Gastroesophageal sphincter (tissue), 4 donors: Measurements from ENCODE around the gene UROC1. TPM values are rescaled to one million over a fixed set of nuclear protein-coding genes. Genes with fewer than 3 reads are reported as not detected.

Source experiments
- ATAC-seq: fragments of 150-250 bp; one replicate; pipeline ENCODE4 v1.9.1; 2016; ENCODE audit warnings: mild to moderate bottlenecking, moderate library complexity
- H3K27ac ChIP-seq, 4 donors: fragments of 200-600 bp; sonication (generic) in 3 of 4; 1 replicate in 3 of 4; 2 replicates in 1 of 4; pipeline ENCODE4 v1.5.1; 2016 to 2019
- H3K27me3 ChIP-seq: fragments of 200-600 bp; sonication (generic); one replicate; pipeline ENCODE4 v1.5.1; 2019
- H3K36me3 ChIP-seq, 2 donors: fragments of 200-600 bp; sonication (generic); one replicate each; pipeline ENCODE4 v1.5.1; 2019; ENCODE audit warnings: control low read depth in 1 of 2
- H3K4me1 ChIP-seq, 3 donors: fragments of 200-600 bp; sonication (generic); 1 replicate in 2 of 3; 2 replicates in 1 of 3; pipeline ENCODE4 v1.5.1; 2016 to 2019; ENCODE audit warnings: control low read depth in 2 of 3
- H3K4me3 ChIP-seq, 2 donors: fragments of 200-600 bp; sonication (generic); one replicate each; pipeline ENCODE4 v1.5.1; 2019; ENCODE audit warnings: mild to moderate bottlenecking in 1 of 2, moderate library complexity in 1 of 2
- H3K9me3 ChIP-seq, 3 donors: fragments of 200-600 bp; sonication (generic); one replicate each; pipeline ENCODE4 v1.5.1; 2017 to 2019; ENCODE audit warnings: control low read depth in 2 of 3
- CTCF ChIP-seq, 4 experiments: fragments of 200-600 bp in 2 of 4; fragments of 450-650 bp in 2 of 4; sonication (generic) in 1 of 4; IDR thresholded peaks; one replicate each; pipeline ENCODE4 v1.5.1; 2017 to 2019; ENCODE audit warnings: antibody characterized with exemption in 4 of 4, mild to moderate bottlenecking in 2 of 4, moderate library complexity in 2 of 4
- EP300 ChIP-seq: sonication (generic); formaldehyde crosslinking; IDR thresholded peaks from one replicate; pipeline ENCODE4 v1.6.1; 2017; ENCODE audit warnings: antibody characterized with exemption, mild to moderate bottlenecking
- POLR2A ChIP-seq, 2 donors: fragments of 450-650 bp; IDR thresholded peaks; one replicate each; pipeline ENCODE4 v1.6.1; 2017; ENCODE audit warnings: antibody characterized with exemption in 2 of 2, mild to moderate bottlenecking in 2 of 2, moderate library complexity in 1 of 2
- POLR2AphosphoS5 ChIP-seq: sonication (generic); formaldehyde crosslinking; IDR thresholded peaks from one replicate; pipeline ENCODE4 v1.6.1; 2017; ENCODE audit warnings: antibody characterized with exemption
- WGBS, 2 donors: methylation state at CpG; one replicate each; pipeline ENCODE4 v1.1.5; 2018; ENCODE audit warnings: low coverage in 1 of 2; 5-methylcytosine and 5-hydroxymethylcytosine counted together
- total RNA-seq, 4 donors: library from RNA; depleted of rRNA; stranded (reverse); fragments of >200 nt; gene quantifications; one replicate each; pipeline ENCODE4 v1.1.0, GENCODE V29; 2016

The UROC1 gene
- total RNA-seq, 4 donors from 2014 or later: not detected

GRCh38 chr3:126500016-126500415 lies 17.6 kb downstream of the UROC1 start:
- Histone ChIP-seq H3K4me3 (no peak overlapping the region), H3K4me1 (no peaks in the 10 kb centered on the region), H3K27ac (no peak overlapping the region), H3K36me3 (no peaks in the 10 kb centered on the region), H3K27me3 (peaks cover 22% of the 10 kb centered on the region), H3K9me3 (no peaks in the 10 kb centered on the region)
- WGBS, 2 donors: no CpG with 5 or more reads among the region's 7 CpGs
- ATAC-seq: no peak
- TF ChIP-seq POLR2A (IDR thresholded peaks at IDR 0.05) (no peak), POLR2AphosphoS5 (no peak), EP300 (no peak), CTCF (IDR thresholded peaks at IDR 0.05) (no peak)

- H3K27me3 ChIP-seq: peaks cover 17% of the 10 kb centered on the region
- WGBS, 2 donors: 90% methylated on average over 7 of the region's 9 CpGs; no CpG with 5 or more reads in 1 of the 2 donors
- H3K9me3 ChIP-seq: no peaks in the 10 kb centered on the region
- ATAC-seq: no peak
- H3K27ac ChIP-seq: no peak overlapping the region
- H3K4me1 ChIP-seq: no peaks in the 10 kb centered on the region
- no peak for TF ChIP-seq EP300
- TF ChIP-seq CTCF (IDR thresholded peaks at IDR 0.05): no peak
- no peak for TF ChIP-seq POLR2AphosphoS5
- TF ChIP-seq POLR2A (IDR thresholded peaks at IDR 0.05): no peak
- H3K4me3 ChIP-seq: no peak overlapping the region
- H3K36me3 ChIP-seq: no peaks in the 10 kb centered on the region
These were observed 18.2 kb downstream of the UROC1 start for GRCh38 chr3:126499401-126499800.

- Histone ChIP-seq H3K27ac (no peak overlapping the region), H3K9me3 (no peaks in the 10 kb centered on the region), H3K4me1 (no peaks in the 10 kb centered on the region), H3K27me3 (peaks cover 14% of the 10 kb centered on the region), H3K4me3 (no peak overlapping the region), H3K36me3 (no peaks in the 10 kb centered on the region)
- WGBS, 2 donors: no CpG with 5 or more reads among the region's 10 CpGs
- no peak for TF ChIP-seq EP300
- no peak for TF ChIP-seq POLR2A (IDR thresholded peaks at IDR 0.05)
- no peak for TF ChIP-seq POLR2AphosphoS5
- TF ChIP-seq CTCF (IDR thresholded peaks at IDR 0.05): no peak
- ATAC-seq: no peak
These were observed 18.6 kb downstream of the UROC1 start for GRCh38 chr3:126498929-126499328.

DNA sequence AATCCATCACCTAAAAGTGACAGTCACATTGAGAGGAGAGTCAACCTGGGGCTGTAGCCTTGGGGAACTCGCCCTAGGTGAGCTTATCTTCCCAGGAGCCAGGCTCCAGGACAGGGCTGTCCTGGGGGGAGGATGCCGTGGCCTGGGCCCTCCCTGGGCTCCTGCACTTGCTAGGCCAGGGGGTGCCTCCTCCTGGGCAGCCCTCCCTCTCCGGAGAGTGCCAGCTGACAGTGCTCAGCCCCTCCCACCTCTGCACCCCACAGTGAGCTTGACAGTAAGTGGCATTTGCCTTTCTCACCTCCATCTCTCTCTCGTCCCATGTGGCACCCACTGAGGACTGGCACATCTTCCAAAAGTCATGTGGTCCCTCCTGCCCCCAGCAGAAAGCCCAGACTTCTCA lies 19.1 kb downstream of the UROC1 start:
- Histone ChIP-seq H3K36me3 (no peaks in the 10 kb centered on the region), H3K4me3 (no peak overlapping the region), H3K4me1 (no peaks in the 10 kb centered on the region), H3K27me3 (peaks cover 11% of the 10 kb centered on the region), H3K9me3 (no peaks in the 10 kb centered on the region), H3K27ac (no peak overlapping the region)
- ATAC-seq: no peak
- TF ChIP-seq EP300: no peak
- TF ChIP-seq POLR2AphosphoS5: no peak
- 75 to 83% methylated on average over 1 of the region's 4 CpGs for WGBS, 2 donors

- TF ChIP-seq CTCF (IDR thresholded peaks at IDR 0.05) (no peak), POLR2AphosphoS5 (no peak), POLR2A (IDR thresholded peaks at IDR 0.05) (no peak), EP300 (no peak)
- no CpG with 5 or more reads among the region's 6 CpGs for WGBS, 2 donors
- H3K27ac ChIP-seq: no peak overlapping the region
- H3K27me3 ChIP-seq: peaks cover 11% of the 10 kb centered on the region
- H3K4me3 ChIP-seq: no peak overlapping the region
- no peaks in the 10 kb centered on the region for H3K36me3 ChIP-seq
- H3K9me3 ChIP-seq: no peaks in the 10 kb centered on the region
- no peaks in the 10 kb centered on the region for H3K4me1 ChIP-seq
- ATAC-seq: no peak
These were observed 19.6 kb downstream of the UROC1 start for GRCh38 chr3:126497956-126498355.
